GM21528 (cell line): Measurements from ENCODE around the gene SNX15.
A peak's percentile ranks its signal among the peaks of the same experiment; 100 is the strongest.

ENCODE experiments used
- ATAC-seq: cut with Tn5 transposase; IDR thresholded peaks from one replicate; pipeline ENCODE4 v1.9.1; 2021; ENCODE audit warnings: mild to moderate bottlenecking, moderate library complexity; ENCODE audit not compliant: unreplicated experiment, low FRiP score

Gene SNX15

DNA sequence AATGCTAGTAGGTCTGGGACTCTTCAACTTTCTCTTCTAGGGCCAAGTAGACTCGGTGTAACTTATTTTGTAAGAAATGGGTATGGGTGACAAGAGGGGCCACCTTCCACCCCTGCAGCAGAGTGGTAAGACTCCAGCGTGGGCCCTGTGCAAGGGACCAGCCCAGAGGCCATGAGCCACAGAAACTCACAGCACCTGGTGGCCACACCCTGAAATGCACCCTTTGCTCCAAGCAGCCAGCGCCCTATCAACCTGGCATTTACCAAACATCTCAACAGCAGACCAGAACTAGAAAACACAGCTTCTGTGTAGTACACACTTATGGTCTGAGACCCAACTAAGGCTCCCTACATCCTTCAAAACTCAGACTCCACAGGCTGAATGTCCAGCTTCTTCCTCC lies 50.9 kb downstream of the SNX15 start:
- no peak for ATAC-seq

GRCh38 chr11:65078786-65079342 lies 51.6 kb downstream of the SNX15 start:
- no peak for ATAC-seq

DNA sequence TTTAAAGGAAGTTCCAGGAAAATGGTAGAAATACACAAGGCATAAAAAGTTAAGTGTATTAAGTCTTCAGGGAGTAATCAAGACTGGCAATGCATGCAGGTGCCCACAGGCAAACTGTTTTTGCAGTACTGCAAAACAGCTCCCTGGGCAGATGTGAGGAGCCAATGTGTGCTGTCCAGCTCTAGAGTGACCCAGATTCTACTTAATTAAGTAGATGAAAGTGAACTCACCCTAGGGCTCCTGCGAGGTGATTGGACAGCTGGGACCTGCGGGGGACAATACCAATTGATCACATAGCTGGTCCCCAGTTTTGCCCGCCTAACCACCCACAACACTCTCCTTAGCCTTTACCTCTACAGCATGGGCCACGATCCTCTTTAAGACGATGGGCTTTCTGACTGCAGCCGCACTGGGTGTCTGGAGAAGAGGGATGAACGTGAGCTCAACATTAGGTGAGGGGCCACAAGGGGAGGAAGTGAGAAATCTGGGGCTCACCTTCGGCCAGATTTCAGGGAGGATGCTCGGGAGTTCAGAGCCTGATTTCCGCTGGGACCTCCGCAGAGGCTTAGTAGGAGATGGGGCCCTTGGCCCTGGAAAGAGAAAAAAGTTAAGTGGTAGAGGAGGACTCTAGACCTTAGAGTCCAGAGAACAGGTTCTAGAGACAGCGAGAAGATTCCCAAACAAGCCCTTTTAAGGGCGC lies 56.0 kb downstream of the SNX15 start:
- ATAC-seq, result peak; percentile 22

DNA sequence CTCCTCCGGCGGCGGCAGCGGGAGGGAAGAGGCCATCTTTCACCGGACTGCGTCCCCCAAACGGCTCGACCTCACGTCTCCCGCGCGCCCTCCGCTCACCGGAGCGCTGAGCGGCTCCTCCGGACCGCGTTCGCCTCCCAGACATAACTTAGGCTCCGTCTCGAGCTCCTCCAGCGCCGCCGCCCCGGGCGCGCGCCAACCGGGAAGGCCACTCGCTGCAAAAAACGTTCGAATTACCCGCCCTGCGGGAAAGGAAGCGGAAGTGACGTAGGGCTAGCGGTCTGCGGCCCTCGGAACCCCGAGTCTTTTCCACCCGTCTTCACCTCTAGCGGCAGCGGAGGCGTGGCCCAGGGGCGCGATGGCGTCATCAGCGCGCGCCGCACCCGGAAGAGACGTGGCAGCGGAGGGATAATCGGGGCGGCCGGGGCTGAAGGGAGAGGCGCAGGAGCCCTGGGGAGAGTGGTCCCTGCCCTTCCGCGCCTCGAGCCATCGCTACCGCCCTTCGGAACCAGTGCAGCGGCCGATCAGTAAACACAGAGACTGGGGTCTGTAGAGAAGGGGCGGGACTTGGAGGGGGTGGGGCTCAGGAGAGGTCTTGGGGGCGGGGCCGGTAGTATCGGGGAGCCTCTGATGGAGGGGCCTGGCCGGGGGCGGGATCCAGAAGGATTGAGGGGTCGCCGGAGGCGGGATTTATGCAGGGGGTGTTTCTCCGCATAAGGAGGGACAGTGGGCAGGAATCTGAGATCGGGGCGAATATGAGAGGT lies 56.8 kb downstream of the SNX15 start, which contains the start of the genes CDCA5 and ZFPL1:
CDCA5 (minus strand) TSS at position 207 of the 764 bp plus-strand sequence; CDS start at position 145, 62 bp downstream.
ZFPL1 (plus strand) TSS at position 389 of the 764 bp plus-strand sequence. CDS start 477 bp downstream, outside the sequence.
- ATAC-seq, result peak; percentile 67

- ATAC-seq, result peak; percentile 8
These were observed 57.5 kb downstream of the SNX15 start for GRCh38 chr11:65084598-65085375.

DNA sequence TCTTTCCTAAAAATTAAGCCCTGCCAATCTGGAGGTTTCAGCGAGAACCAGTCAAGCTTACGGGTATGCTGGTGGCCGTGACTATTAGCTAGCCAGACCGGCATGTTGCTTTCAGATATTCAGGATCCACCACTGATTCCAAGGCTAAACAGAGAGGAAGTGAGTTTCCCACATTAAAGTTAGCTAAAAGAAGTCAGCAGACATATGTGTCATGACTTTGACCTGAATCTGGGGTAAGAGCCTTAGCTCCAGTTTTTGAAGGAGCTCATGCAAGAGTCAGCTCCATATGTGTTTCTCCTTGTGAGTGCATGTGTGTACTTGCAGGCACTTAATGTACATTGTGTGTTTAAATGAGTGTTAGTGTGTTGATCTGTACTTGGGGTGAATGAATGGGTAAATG lies 58.2 kb downstream of the SNX15 start:
- no peak for ATAC-seq

GRCh38 chr11:65086809-65087208 lies 59.6 kb downstream of the SNX15 start:
- ATAC-seq, result no peak

GRCh38 chr11:65087216-65087615 lies 60.0 kb downstream of the SNX15 start:
- ATAC-seq, result no peak

GRCh38 chr11:65087827-65088226 lies 60.6 kb downstream of the SNX15 start:
- no peak for ATAC-seq

DNA sequence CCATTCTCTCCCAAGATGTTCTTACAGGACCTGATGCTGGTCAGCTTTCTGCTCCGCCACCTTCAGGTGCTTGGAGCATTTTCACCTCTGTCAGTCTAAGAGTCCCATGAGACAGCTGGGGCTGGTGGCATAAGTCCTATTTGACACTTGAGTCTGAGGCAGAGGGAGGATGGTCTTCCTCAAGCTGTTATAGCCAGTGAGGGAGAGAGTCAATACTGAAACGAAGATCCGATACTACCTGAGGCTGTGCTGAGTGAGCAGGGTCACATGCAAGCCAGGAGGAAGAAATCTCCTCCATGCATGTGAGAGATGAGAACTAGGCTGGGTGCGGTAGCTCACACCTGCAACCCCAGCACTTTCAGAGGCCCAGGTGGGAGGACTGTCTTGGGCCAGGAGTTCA lies 62.4 kb downstream of the SNX15 start:
- no peak for ATAC-seq
